Measurements from ENCODE around the gene PLA2G4A.

The PLA2G4A gene

GRCh38 chr1:186854102-186854501, 25.4 kb downstream of the PLA2G4A start:
- TF ChIP-seq CTCF (IDR thresholded peaks at IDR 0.05; ENCODE audit: poor library complexity, severe bottlenecking) = no peak
- no peaks in the 10 kb centered on the region for H3K4me1 ChIP-seq (ENCODE audit: insufficient read depth, poor library complexity, severe bottlenecking)
- no peak for ATAC-seq (ENCODE audit: low read depth)
- no peak for DNase-seq (ENCODE audit: low spot score)
- no peaks in the 10 kb centered on the region for H3K27me3 ChIP-seq (ENCODE audit: insufficient read depth, poor library complexity, severe bottlenecking)
- no peaks in the 10 kb centered on the region for H3K9me3 ChIP-seq (ENCODE audit: severe bottlenecking)
- no peak overlapping the region for H3K4me3 ChIP-seq (ENCODE audit: severe bottlenecking)
- no peaks in the 10 kb centered on the region for H3K36me3 ChIP-seq (ENCODE audit: low read depth)
- no peak overlapping the region for H3K27ac ChIP-seq (ENCODE audit: poor library complexity, severe bottlenecking)

- ATAC-seq (ENCODE audit: low read depth) (no peak), DNase-seq (ENCODE audit: low spot score) (no peak)
- Histone ChIP-seq H3K27ac (ENCODE audit: poor library complexity, severe bottlenecking) (no peak overlapping the region), H3K36me3 (ENCODE audit: low read depth) (no peaks in the 10 kb centered on the region), H3K9me3 (ENCODE audit: severe bottlenecking) (no peaks in the 10 kb centered on the region), H3K27me3 (ENCODE audit: insufficient read depth, poor library complexity, severe bottlenecking) (no peaks in the 10 kb centered on the region), H3K4me1 (ENCODE audit: insufficient read depth, poor library complexity, severe bottlenecking) (no peaks in the 10 kb centered on the region), H3K4me3 (ENCODE audit: severe bottlenecking) (no peak overlapping the region)
- TF ChIP-seq CTCF (IDR thresholded peaks at IDR 0.05; ENCODE audit: poor library complexity, severe bottlenecking) = no peak
Measured at GRCh38 chr1:186858923-186859322, 30.2 kb downstream of the PLA2G4A start.

DNA sequence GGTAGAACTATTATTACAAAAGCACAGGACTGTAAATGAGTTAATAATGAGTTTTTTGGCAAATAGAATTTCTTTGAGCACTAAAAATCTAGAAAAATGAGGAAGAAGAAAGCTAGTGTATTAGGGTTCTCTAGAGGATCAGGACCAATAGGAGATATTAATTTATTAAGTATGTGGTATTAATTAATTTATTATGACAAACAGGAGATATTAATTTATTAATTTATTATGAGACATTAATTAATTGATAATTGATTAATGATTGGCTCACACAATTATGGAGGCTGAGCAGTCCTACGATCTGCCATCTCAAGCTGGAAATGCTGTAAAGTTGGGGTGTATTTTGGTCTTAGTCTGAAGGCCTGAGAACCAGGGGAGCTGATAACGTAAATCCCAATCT, 31.2 kb downstream of the PLA2G4A start:
- DNase-seq (ENCODE audit: low spot score) = no peak
- no peaks in the 10 kb centered on the region for H3K9me3 ChIP-seq (ENCODE audit: severe bottlenecking)
- ATAC-seq (ENCODE audit: low read depth) = no peak
- no peak for TF ChIP-seq CTCF (IDR thresholded peaks at IDR 0.05; ENCODE audit: poor library complexity, severe bottlenecking)
- no peaks in the 10 kb centered on the region for H3K36me3 ChIP-seq (ENCODE audit: low read depth)
- no peak overlapping the region for H3K4me3 ChIP-seq (ENCODE audit: severe bottlenecking)
- H3K27ac ChIP-seq (ENCODE audit: poor library complexity, severe bottlenecking) = no peak overlapping the region
- no peaks in the 10 kb centered on the region for H3K4me1 ChIP-seq (ENCODE audit: insufficient read depth, poor library complexity, severe bottlenecking)
- no peaks in the 10 kb centered on the region for H3K27me3 ChIP-seq (ENCODE audit: insufficient read depth, poor library complexity, severe bottlenecking)

- Histone ChIP-seq H3K9me3 (ENCODE audit: severe bottlenecking) (no peaks in the 10 kb centered on the region), H3K27me3 (ENCODE audit: insufficient read depth, poor library complexity, severe bottlenecking) (no peaks in the 10 kb centered on the region), H3K27ac (ENCODE audit: poor library complexity, severe bottlenecking) (no peak overlapping the region), H3K36me3 (ENCODE audit: low read depth) (no peaks in the 10 kb centered on the region), H3K4me3 (ENCODE audit: severe bottlenecking) (no peak overlapping the region), H3K4me1 (ENCODE audit: insufficient read depth, poor library complexity, severe bottlenecking) (no peaks in the 10 kb centered on the region)
- ATAC-seq (ENCODE audit: low read depth) (no peak), DNase-seq (ENCODE audit: low spot score) (no peak)
- no peak for TF ChIP-seq CTCF (IDR thresholded peaks at IDR 0.05; ENCODE audit: poor library complexity, severe bottlenecking)
Measured at GRCh38 chr1:186864296-186864695, 35.5 kb downstream of the PLA2G4A start.

DNA sequence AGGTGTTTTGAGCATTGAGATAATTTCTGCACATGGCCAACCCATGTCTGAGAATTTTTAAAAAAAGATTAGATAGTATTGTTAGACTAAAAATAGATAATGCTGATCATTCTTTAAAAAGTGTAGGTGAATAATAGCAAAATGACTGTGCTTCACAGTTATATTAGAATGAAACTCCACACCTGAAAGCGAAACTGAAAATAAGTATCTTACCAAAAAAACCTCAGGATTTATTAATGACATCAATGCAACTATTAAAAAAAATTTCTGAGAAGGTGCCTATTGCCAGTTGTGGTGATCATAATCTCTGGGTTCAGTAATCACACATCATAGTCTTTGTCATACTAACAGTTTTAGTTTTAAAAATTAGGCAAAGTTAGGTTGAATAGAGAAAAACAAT, 36.5 kb downstream of the PLA2G4A start:
- Histone ChIP-seq H3K4me3 (ENCODE audit: severe bottlenecking) (no peak overlapping the region), H3K27me3 (ENCODE audit: insufficient read depth, poor library complexity, severe bottlenecking) (no peaks in the 10 kb centered on the region), H3K4me1 (ENCODE audit: insufficient read depth, poor library complexity, severe bottlenecking) (no peaks in the 10 kb centered on the region), H3K27ac (ENCODE audit: poor library complexity, severe bottlenecking) (no peak overlapping the region), H3K9me3 (ENCODE audit: severe bottlenecking) (no peaks in the 10 kb centered on the region), H3K36me3 (ENCODE audit: low read depth) (no peaks in the 10 kb centered on the region)
- ATAC-seq (ENCODE audit: low read depth) (no peak), DNase-seq (ENCODE audit: low spot score) (no peak)
- TF ChIP-seq CTCF (IDR thresholded peaks at IDR 0.05; ENCODE audit: poor library complexity, severe bottlenecking) = no peak
